Liver (tissue), 9 donors: ENCODE results near the gene PACSIN2. TPM values are rescaled to one million over a fixed set of nuclear protein-coding genes. Genes with fewer than 3 reads are reported as not detected.

Experiments
- DNase-seq: peaks from one replicate; pipeline ENCODE4 v3.0.0-alpha.2; 2017; ENCODE audit warnings: low spot score
- H3K27ac ChIP-seq, 2 donors: one replicate each; pipeline ENCODE4 v1.7.0; 2013; ENCODE audit warnings: inconsistent platforms in 2 of 2, low read length in 2 of 2, control low read depth in 1 of 2, low read depth in 1 of 2, mild to moderate bottlenecking in 1 of 2
- H3K27me3 ChIP-seq, 4 donors: one replicate each; pipeline versions ENCODE4 v1.6.1 to v1.7.0; 2013; ENCODE audit warnings: low read length in 3 of 4, inconsistent platforms in 1 of 4, mild to moderate bottlenecking in 1 of 4, moderate library complexity in 1 of 4; ENCODE audit not compliant: control insufficient read depth in 4 of 4, insufficient read depth in 4 of 4
- H3K36me3 ChIP-seq, 4 donors: one replicate each; pipeline versions ENCODE4 v1.6.1 to v1.7.0; 2013; ENCODE audit warnings: low read length in 3 of 4, mild to moderate bottlenecking in 3 of 4, low read depth in 1 of 4, moderate library complexity in 1 of 4; ENCODE audit not compliant: control insufficient read depth in 4 of 4, insufficient read depth in 3 of 4
- H3K4me1 ChIP-seq, 4 donors: one replicate each; pipeline versions ENCODE4 v1.6.1 to v1.7.0; 2013; ENCODE audit warnings: low read length in 3 of 4, mild to moderate bottlenecking in 3 of 4, moderate library complexity in 1 of 4; ENCODE audit not compliant: control insufficient read depth in 4 of 4, insufficient read depth in 4 of 4
- H3K4me3 ChIP-seq, 3 donors: one replicate each; pipeline versions ENCODE4 v1.6.1 to v1.7.0; 2013; ENCODE audit warnings: low read length in 3 of 3, control low read depth in 1 of 3, low read depth in 1 of 3, mild to moderate bottlenecking in 1 of 3
- H3K9ac ChIP-seq, 2 donors: one replicate each; pipeline ENCODE4 v1.7.0; 2013; ENCODE audit warnings: low read length in 2 of 2, mild to moderate bottlenecking in 2 of 2, moderate library complexity in 2 of 2, control low read depth in 1 of 2, low read depth in 1 of 2
- H3K9me3 ChIP-seq, 4 donors: one replicate each; pipeline versions ENCODE4 v1.6.1 to v1.7.0; 2013; ENCODE audit warnings: low read length in 3 of 4; ENCODE audit not compliant: control insufficient read depth in 4 of 4
- CTCF ChIP-seq: fragments of 150-350 bp; IDR thresholded peaks from 2 replicates; pipeline ENCODE4 v1.5.1; 2017; ENCODE audit warnings: improper control_type of control experiment, low read depth, low read length; ENCODE audit not compliant: missing input control
- EGR1 ChIP-seq, 2 donors: IDR thresholded peaks; 2 replicates each; pipeline ENCODE4 v1.6.1; 2016 to 2018; ENCODE audit warnings: antibody characterized with exemption in 2 of 2, low read depth in 2 of 2
- FOXA1 ChIP-seq: IDR thresholded peaks from 2 replicates; pipeline ENCODE4 v1.6.1; 2016; ENCODE audit warnings: antibody characterized with exemption
- HNF4A ChIP-seq, 2 donors: conservative IDR thresholded peaks; 2 replicates each; pipeline ENCODE4 v1.6.1; 2016; ENCODE audit warnings: antibody characterized with exemption in 2 of 2, mild to moderate bottlenecking in 2 of 2
- MAX ChIP-seq: IDR thresholded peaks from 2 replicates; pipeline ENCODE4 v1.6.1; 2016; ENCODE audit warnings: antibody characterized with exemption
- NR2F2 ChIP-seq: IDR thresholded peaks from 2 replicates; pipeline ENCODE4 v1.6.1; 2016; ENCODE audit warnings: antibody characterized with exemption
- RAD21 ChIP-seq, 2 donors: IDR thresholded peaks; 2 replicates each; pipeline ENCODE4 v1.6.1; 2016; ENCODE audit warnings: antibody characterized with exemption in 2 of 2, mild to moderate bottlenecking in 2 of 2
- YY1 ChIP-seq: IDR thresholded peaks from 2 replicates; pipeline ENCODE4 v1.6.1; 2016; ENCODE audit warnings: antibody characterized with exemption, mild to moderate bottlenecking
- WGBS: extraction: QIAGEN DNeasy Blood & Tissue Kit; methylation state at CpG from one replicate; pipeline ENCODE4 v1.1.7; 2013; 5-methylcytosine and 5-hydroxymethylcytosine counted together
- polyA plus RNA-seq, 2 donors: library from polyadenylated mRNA; stranded (reverse) in 1 of 2; unstranded in 1 of 2; fragments of 200-250 nt in 1 of 2; fragments of >200 nt in 1 of 2; fragmentation: Nextera tagmentation in 1 of 2; extraction: Ambion mirVana in 1 of 2; gene quantifications; one replicate each; pipeline versions ENCODE4 v1.2.1 to v1.2.3, GENCODE V29; 2013 to 2015
- total RNA-seq, 2 donors: library from RNA; depleted of rRNA; stranded (reverse); fragments of >200 nt; gene quantifications; one replicate each; pipeline ENCODE4 v1.2.3, GENCODE V29; 2014
- TF ChIP-seq, protein P1 (sequence below): IDR thresholded peaks from 2 replicates; pipeline ENCODE4 v1.6.1; 2016; ENCODE audit warnings: antibody characterized with exemption, mild to moderate bottlenecking
- donor health status: healthy.
- donor health status: healthy.
- donor health status: healthy.
- donor health status: healthy.
- donor health status: healthy.

The PACSIN2 gene
- total and polyA plus RNA-seq, 4 donors, result 9.1 to 31.4 (median 17.0) TPM

- no peak for DNase-seq
- Histone ChIP-seq H3K36me3 (peaks cover 0 to 13% (median 2%) of the 10 kb centered on the region in 4 donors), H3K27ac (peak overlapping the region; percentile 78 to 91), H3K27me3 (no peaks in the 10 kb centered on the region), H3K4me3 (no peak overlapping the region), H3K9me3 (no peaks in the 10 kb centered on the region), H3K9ac (peak overlapping the region in 1 of 2 donors; percentile 55), H3K4me1 (peaks cover 5 to 32% (median 28%) of the 10 kb centered on the region in 4 donors)
- 47% methylated on average over 13 of the region's 13 CpGs for WGBS
- TF ChIP-seq EGR1 (IDR thresholded peaks at IDR 0.05; ENCODE audit: low read depth in 2 of 2) (no peak), MAX (no peak)
Measured at GRCh38 chr22:42905217-42905616, 109.7 kb downstream of the PACSIN2 start.

DNA sequence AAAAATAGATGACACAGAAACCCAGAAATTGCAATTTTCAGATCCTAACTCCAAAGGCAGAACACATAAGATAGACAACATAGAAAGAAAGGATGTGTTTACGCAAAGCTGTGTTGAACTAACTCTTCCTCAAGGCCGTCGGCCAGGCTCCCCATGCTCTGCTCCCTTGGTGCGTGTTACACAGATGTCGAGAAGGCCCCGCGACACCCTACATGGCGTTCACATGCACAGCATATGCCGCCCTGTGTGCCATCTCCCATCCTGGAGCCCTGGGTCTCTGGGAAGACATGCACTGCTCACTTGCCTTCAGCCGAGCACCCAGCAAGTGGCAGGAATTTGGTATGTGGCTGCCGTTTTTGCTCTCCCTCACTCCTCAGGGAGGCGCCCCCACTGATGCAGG lies 110.9 kb downstream of the PACSIN2 start:
- Histone ChIP-seq H3K4me3 (no peak overlapping the region), H3K27ac (no peak overlapping the region), H3K9ac (no peak overlapping the region), H3K9me3 (no peaks in the 10 kb centered on the region), H3K4me1 (peaks cover 5 to 32% (median 28%) of the 10 kb centered on the region in 4 donors), H3K27me3 (no peaks in the 10 kb centered on the region), H3K36me3 (peaks cover 0 to 4% (median under 1%) of the 10 kb centered on the region in 4 donors)
- whole genome bisulfite sequencing, result 96% methylated on average over 12 of the region's 12 CpGs
- no peak for DNase-seq
- TF ChIP-seq CTCF (no peak), FOXA1 (no peak)

DNA sequence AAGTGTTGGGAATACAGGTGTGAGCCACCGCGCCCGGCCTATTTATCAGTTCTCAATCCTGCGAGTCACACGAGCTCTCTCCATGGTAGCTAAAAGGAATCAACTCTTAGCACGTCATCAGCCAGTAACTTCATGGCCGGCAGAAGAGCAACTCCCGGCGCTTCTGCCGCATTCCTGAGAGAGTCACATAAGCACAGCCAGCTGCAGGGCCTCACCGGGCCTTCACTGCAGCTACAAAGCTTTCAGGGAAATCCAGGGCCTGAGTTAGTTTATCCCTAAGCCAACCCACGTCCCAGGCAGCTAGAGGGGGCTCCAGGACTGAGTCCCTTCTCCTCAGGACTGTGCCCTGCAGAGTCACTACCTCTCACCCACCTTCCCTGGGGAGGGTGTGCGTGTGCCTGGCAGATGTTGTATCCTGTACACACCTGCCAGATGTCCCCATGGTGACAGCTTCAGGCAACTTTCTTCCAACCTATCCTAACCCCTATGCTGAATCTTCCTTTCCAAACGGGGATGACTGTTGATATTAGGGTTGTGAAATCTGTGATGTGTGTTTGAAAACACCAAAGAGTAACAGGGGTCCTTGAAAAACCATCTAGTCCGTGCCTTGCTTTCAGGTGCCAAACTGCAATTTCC lies 112.0 kb downstream of the PACSIN2 start:
- DNase-seq, result no peak
- TF ChIP-seq, protein P1, sequence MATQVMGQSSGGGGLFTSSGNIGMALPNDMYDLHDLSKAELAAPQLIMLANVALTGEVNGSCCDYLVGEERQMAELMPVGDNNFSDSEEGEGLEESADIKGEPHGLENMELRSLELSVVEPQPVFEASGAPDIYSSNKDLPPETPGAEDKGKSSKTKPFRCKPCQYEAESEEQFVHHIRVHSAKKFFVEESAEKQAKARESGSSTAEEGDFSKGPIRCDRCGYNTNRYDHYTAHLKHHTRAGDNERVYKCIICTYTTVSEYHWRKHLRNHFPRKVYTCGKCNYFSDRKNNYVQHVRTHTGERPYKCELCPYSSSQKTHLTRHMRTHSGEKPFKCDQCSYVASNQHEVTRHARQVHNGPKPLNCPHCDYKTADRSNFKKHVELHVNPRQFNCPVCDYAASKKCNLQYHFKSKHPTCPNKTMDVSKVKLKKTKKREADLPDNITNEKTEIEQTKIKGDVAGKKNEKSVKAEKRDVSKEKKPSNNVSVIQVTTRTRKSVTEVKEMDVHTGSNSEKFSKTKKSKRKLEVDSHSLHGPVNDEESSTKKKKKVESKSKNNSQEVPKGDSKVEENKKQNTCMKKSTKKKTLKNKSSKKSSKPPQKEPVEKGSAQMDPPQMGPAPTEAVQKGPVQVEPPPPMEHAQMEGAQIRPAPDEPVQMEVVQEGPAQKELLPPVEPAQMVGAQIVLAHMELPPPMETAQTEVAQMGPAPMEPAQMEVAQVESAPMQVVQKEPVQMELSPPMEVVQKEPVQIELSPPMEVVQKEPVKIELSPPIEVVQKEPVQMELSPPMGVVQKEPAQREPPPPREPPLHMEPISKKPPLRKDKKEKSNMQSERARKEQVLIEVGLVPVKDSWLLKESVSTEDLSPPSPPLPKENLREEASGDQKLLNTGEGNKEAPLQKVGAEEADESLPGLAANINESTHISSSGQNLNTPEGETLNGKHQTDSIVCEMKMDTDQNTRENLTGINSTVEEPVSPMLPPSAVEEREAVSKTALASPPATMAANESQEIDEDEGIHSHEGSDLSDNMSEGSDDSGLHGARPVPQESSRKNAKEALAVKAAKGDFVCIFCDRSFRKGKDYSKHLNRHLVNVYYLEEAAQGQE, result peak; percentile 28
- TF ChIP-seq MAX (no peak), YY1 (no peak), FOXA1 (no peak), RAD21 (IDR thresholded peaks at IDR 0.05) (peak in 1 of 2 donors; percentile 12), CTCF (no peak), NR2F2 (no peak), HNF4A (conservative IDR thresholded peaks at IDR 0.05) (no peak)
- Histone ChIP-seq H3K36me3 (peaks cover 0 to 4% (median 0%) of the 10 kb centered on the region in 4 donors), H3K4me1 (peaks cover 7 to 36% (median 28%) of the 10 kb centered on the region in 4 donors), H3K27ac (no peak overlapping the region), H3K4me3 (no peak overlapping the region), H3K27me3 (no peaks in the 10 kb centered on the region), H3K9me3 (no peaks in the 10 kb centered on the region), H3K9ac (no peak overlapping the region)
- 82% methylated on average over 15 of the region's 15 CpGs for WGBS
